ENCODE results near the gene OR1J1.

OR1J1 gene

DNA sequence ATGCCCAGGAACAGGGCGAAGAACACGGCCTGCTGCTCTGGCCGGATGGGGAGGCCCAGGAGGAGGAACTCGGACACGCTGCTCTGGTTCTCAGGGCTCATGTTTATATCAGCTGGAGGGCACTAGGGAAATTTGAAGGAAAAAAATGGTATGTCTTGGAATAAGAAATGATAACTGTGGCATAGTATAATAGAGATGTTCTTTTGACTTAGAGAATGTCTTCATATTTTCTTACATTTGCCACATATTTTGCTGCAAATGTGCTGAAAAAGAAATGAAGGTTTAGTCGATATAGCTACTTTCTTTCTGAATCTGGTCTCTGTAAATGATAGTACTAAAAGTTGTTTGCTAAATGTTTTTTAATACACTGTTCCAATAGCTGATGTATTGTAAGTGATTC lies at the start of gene OR1J1:
Gene OR1J1, minus strand, starts transcription at position 101 of the 400 bp plus-strand sequence. Its CDS starts 0 bp downstream, at position 101.
- DNase-seq (ENCODE audit: low spot score): no peak

GRCh38 chr9:122527193-122527592 lies 49.5 kb upstream of the OR1J1 start, which contains the start of gene OR1N1:
Gene OR1N1, minus strand, starts transcription at chr9:122527293. Its CDS starts 0 bp downstream, at chr9:122527293.
- no peak for DNase-seq (ENCODE audit: low spot score)

DNA sequence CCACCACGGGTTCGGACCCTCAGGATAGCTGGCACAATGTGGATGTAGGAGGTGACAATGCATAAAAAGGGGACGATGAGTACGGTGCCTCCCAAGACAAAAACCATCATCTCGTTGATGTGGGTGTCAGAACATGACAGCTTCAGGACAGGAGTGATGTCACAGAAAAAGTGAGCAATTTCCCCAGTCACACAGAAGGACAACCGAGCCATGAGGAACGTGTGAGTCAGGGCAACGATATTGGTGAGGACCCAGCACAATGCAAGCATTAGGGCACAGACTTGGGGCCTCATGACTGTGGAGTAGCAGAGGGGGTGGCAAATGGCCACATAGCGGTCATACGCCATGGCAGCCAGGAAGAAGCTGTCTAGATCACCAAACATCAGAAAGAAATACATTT lies 48.9 kb upstream of the OR1J1 start:
- no peak for DNase-seq (ENCODE audit: low spot score)

DNA sequence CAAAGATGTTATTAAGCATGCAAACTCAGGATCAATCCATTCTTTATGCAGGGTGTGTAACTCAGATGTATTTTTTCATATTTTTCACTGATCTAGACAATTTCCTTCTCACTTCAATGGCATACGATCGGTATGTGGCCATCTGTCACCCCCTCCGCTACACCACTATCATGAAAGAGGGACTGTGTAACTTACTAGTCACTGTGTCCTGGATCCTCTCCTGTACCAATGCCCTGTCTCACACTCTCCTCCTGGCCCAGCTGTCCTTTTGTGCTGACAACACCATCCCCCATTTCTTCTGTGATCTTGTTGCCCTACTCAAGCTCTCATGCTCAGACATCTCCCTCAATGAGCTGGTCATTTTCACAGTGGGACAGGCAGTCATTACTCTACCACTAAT lies 41.6 kb upstream of the OR1J1 start:
- DNase-seq (ENCODE audit: low spot score): no peak

GRCh38 chr9:122518841-122519240 lies 41.1 kb upstream of the OR1J1 start, which contains the start of gene OR1J4:
Gene OR1J4, plus strand, starts transcription at chr9:122519141. Its CDS starts 0 bp downstream, at chr9:122519141.
- no peak for DNase-seq (ENCODE audit: low spot score)

GRCh38 chr9:122518226-122518625 lies 40.5 kb upstream of the OR1J1 start:
- DNase-seq (ENCODE audit: low spot score): no peak

DNA sequence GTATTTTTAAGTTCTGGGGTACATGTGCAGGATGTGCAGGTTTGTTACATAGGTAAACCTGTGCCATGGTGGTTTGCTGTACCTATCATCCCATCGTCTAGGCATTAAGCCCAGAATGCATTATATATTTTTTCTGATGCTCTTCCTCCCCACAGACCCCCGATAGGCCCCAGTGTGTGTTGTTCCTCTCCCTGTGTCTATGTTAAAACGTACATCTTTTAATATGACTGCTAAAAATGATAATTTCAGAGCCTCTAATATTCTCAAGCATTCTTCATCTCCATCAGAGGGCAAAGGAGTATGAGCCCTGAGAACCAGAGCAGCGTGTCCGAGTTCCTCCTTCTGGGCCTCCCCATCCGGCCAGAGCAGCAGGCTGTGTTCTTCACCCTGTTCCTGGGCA lies 32.8 kb upstream of the OR1J1 start, which contains the start of gene OR1J2:
Gene OR1J2, plus strand, starts transcription at position 301 of the 400 bp plus-strand sequence. Its CDS starts 0 bp downstream, at position 301.
- no peak for DNase-seq (ENCODE audit: low spot score)

DNA sequence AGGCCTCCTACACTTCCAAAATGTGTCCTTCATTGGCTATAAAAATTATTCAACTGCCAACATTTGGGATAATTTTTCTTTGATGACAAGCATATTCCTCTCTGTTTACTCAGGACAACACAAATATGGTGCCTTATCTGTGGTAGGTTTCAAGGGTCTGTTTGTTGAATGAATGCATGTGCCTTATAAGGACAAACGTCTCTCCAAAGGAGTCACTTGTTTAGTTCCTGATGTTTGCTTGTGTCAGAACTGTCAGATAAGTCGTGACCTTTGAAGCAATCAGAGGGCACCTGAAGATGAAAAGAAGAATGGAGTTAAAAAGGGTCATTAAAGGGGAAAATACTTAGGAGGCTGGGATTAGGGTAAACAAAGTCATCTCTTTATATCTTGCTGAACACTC lies 29.2 kb upstream of the OR1J1 start:
- DNase-seq (ENCODE audit: low spot score): no peak

GRCh38 chr9:122498883-122499288 lies 21.2 kb upstream of the OR1J1 start:
- DNase-seq (ENCODE audit: low spot score): no peak

DNA sequence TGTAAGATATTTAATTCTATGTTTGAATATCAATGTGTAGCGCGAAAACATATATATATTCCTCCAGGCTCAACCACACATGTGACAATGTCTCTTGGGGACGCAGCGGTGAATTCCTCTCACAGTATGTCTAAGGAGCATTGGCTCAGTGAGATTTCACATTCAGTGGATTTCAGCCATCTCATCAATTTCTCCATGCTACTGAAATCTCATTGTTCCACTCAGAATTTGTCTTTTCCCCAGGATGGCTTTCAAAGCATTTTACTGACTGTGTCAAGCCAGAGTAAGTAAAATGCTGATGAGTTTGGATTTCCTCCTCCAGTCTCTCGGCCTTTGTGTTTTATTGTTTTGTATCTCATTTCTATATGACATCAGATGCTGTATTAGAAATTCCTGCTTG lies 1.3 kb upstream of the OR1J1 start:
- no peak for DNase-seq (ENCODE audit: low spot score)

GRCh38 chr9:122477346-122477745 lies 380 bp downstream of the OR1J1 start:
- no peak for DNase-seq (ENCODE audit: low spot score)

GRCh38 chr9:122475717-122476116 lies 2.0 kb downstream of the OR1J1 start:
- DNase-seq (ENCODE audit: low spot score): no peak

- DNase-seq (ENCODE audit: low spot score): no peak
Observed at GRCh38 chr9:122474561-122474960, 3.2 kb downstream of the OR1J1 start.

DNA sequence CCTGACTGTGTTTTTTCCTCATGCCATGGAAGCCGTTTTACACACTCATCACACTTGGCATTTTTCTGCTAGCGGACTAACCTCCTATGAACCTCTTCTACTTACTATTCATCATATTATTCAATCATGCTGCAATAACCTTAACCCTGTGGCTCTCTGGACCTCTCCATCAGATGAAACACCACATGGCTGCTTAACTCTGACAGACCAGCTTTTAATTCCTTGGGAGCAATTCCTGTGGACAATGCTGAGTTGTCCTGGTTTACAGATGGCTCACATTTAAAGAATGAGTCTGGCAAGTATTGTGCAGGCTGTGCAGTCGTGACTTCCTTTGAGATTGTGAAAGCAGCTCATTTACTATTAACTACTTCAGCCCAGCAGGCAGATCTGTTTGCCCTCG lies 9.0 kb downstream of the OR1J1 start:
- DNase-seq (ENCODE audit: low spot score): no peak

GRCh38 chr9:122466456-122466855 lies 11.3 kb downstream of the OR1J1 start:
- no peak for DNase-seq (ENCODE audit: low spot score)

- peak; percentile 82 for DNase-seq (ENCODE audit: low spot score)
Observed at GRCh38 chr9:122464633-122465567, 12.8 kb downstream of the OR1J1 start.

DNA sequence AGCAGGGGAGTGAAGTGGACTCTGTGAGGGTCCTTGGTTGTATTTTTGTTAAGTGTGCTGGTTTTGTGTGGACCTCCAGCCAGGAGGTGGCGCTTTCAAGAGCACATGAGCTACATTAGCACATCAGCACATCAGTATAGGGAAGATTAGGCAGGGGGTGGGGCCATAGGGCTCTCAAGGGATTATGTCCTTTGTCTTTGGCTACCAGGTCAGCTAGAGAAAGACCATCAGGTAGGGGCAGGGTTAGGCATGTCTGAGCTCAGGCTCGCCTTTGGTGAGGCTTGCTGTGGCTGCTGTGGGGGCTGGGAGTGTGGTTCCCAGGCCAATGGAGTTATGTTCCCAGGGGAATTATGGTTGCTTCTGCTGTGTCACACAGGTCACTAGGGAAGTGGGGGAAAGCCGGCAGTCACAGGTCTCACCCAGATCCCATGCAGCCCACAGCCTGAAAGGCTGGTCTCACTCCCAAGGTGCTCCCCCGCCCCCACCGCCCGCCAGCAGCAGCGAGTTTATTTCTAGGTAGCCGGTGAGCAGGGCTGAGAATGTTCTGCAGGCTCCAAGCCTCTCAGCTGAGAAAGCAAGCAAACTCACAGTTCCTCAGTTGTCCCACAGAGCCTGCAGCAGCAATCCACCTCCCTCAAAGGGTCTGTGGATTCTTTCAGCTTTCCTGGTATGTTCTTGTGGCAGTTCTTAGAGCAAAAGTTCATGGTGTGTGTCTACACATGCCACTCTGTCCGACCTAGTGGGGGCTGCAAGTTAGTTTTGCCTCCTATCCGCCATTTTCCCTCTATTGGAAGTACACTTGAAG lies 13.7 kb downstream of the OR1J1 start:
- DNase-seq (ENCODE audit: low spot score): no peak

GRCh38 chr9:122457787-122458186 lies 19.9 kb downstream of the OR1J1 start:
- DNase-seq (ENCODE audit: low spot score): no peak

DNA sequence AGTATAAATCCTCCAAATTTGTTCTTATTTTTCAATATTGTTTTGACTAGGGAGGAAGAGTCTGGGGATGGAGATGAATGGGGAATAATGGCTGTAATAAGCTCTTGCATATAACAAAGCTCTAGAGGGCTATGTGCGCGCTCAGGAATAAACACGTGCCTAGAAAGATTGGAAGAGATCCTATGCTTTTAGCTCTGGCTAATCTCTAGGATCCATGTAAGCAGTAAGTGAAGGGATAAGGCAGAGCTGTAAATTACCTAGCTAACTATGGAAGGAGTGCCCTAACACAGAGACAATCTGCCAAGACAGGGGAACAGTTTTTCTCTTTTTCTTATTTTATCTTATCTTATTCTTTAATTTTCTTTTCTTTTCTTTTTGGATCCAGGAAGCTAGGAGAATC lies 21.6 kb downstream of the OR1J1 start:
- no peak for DNase-seq (ENCODE audit: low spot score)

GRCh38 chr9:122453677-122454135 lies 24.0 kb downstream of the OR1J1 start:
- DNase-seq (ENCODE audit: low spot score): no peak

DNA sequence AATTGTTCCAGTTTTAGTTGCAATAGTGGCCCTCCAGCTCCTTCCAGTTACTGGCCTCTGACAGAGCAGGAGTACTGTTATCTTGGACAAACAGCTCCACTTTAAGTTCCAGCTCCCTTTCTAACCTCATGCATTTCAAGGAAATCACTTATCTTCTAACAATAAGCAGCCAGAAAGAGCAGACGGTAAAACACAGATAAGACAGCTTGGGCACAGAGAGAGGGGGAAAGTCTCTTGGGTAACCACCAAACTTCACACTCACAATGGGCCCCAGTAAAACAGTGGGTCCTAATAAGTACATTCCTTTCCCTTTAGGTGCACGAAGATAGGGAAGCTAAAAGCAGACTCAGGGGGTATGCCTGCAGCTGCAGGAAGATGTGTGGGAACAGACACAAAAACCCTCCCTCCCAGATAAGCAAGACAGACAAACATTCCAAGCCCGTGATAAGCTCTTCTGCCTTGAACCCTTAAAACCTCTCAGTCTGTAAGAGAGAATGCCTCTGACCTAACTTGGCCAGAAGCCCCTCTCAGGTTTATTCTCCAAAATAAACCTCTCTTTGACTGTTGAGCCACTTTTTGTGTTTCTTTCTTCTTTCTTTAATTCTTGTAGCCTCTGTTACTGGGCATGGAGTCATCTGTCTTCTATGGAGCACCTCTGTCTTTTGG lies 30.8 kb downstream of the OR1J1 start:
- DNase-seq (ENCODE audit: low spot score): no peak
